Measurements from ENCODE around the gene GOLGA6A.
"Not testable (repeated sequence)": the region's sequence is repeated elsewhere in the genome, so short reads cannot be mapped to it uniquely, and the experiment has no call there.

GOLGA6A gene

DNA sequence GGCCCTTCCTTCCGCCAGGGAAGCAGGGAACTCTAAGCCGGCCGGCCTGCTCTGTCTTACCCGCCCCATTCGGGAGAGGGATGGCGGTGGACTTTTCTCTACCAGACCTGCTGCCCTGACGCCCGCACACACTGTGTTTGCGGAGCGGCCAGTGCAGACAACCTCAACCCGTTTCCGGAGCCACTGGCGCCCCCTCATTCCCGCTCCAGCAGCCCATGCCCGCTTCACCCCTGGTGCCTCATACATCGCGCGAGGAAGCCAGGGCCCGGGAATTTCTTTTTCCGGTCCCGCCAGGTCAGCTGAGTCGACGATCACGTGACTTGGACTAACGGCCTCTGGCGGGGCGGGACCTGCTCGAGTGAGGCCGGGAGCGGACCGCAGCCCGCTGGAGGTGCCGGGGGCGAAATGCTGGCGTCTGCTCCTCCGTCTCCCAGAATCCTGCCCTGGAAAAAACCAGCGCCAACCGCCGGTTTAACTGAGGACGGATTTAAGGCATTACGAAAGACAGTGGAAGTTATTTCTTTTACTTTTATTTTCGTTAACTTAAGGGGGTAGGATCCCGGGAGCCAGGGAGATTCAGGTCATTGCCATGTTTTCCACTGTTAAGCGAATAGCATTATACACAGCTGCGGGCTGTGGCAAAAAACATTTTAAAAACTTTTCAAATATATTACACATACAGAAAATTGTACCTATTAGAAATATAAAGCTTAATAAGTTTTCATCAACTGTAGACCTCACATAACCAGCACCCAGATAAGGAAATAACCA lies 17.8 kb upstream of the GOLGA6A start:
- not testable (repeated sequence) for DNase-seq

GRCh38 chr15:74096753-74097474 lies 14.6 kb upstream of the GOLGA6A start:
- DNase-seq: not testable (repeated sequence)

GRCh38 chr15:74095610-74096009 lies 13.3 kb upstream of the GOLGA6A start:
- not testable (repeated sequence) for DNase-seq

GRCh38 chr15:74094567-74094966 lies 12.2 kb upstream of the GOLGA6A start:
- DNase-seq: not testable (repeated sequence)

DNA sequence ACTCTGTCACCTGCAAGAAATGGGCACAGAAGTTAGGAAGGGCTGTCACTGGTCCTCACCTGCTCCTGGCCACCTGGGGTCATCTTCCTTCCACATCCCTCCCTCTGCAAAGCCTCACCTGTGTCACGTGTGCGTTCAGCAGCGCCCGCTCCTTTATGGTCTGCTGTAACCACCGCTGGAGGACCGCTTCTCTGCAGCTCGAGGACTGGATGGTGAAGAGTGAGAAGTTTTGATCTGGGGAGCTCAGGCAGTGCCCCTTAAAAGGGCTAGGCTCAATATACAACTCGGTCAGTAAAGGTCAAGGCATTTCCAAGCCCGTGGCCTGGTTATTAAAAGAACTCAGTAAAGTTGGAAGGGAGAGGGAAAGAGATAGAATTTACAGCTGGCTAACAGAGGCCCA lies 6.6 kb downstream of the GOLGA6A start:
- not testable (repeated sequence) for DNase-seq

- DNase-seq: not testable (repeated sequence)
Measured at GRCh38 chr15:74072614-74073337, 9.6 kb downstream of the GOLGA6A start.

DNA sequence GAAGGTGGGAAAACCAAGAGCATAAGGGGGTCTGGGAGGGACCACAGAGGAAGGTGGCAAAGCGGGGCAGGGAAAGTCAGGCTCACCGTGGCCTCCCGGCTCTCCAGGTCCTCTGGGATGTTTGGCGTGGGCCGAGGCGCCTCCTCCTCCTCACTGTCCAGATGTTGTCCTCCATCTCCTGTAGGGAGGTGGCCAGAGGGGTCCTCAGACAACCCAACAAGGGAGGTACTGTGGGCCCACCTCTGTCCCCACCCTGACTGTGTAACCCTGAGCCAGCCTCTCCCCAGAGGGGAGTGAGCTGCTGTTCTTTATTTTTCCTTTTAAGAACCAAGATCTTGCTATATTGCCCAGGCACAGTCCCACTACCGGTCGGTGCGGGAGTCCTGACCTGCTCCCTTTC lies 10.2 kb downstream of the GOLGA6A start:
- not testable (repeated sequence) for DNase-seq

GRCh38 chr15:74071645-74072044 lies 10.7 kb downstream of the GOLGA6A start:
- DNase-seq: not testable (repeated sequence)

DNA sequence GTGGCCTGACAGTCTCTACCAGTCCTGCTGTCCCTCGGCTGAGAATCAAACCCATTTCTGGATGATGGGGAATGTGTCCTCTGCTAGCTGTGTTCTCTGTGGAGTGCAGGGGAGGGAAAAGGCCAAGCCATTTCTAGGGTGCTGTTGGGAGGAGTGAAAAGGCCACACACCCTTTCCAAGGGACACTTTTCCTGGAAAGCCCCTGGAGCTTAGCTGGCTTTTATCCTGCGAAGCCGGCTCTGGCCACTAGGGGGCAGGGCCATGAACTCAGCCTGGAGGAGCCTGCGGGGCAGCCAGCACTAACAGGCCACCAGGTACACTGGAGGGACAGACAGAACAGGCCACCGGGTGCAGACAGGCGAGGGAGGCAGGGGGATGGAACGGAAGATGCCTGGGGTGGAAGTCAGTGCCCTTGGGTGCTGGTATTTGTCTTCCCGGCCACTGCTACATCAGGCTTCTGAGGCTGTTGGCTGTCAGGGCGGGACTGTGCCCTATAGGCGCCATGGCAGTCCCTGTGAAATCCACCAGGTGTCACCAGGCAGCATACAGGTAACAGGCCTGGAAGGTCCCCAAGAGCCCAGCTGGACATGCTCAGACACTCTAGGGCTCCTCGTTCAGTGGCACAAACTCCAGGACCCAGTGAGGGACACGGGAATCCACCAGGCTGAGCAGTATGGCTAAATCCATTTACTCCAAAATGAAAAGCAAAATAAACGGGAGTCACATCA lies 16.5 kb downstream of the GOLGA6A start:
- DNase-seq: not testable (repeated sequence)

DNA sequence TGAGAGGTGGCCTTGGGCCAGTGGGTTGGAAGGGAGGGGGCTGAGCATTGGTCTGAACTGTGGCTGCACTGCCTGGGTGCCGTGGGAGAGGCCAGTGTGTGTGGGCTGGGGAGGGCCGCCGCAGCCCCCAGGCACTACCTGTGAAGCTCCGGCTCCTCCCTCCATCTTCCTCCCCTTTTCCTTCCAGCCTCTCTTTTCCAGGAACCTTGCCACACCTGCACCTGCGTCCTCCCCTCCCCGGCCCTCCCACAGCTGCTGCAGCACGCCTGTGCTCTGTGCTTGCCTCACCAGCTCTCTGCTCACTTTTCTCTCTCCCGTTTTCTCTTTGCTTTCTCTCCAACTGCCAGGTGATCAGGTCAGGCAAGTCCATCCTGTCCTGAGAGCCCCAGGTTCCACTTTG lies 17.5 kb downstream of the GOLGA6A start:
- DNase-seq: not testable (repeated sequence)

GRCh38 chr15:74064183-74064582 lies 18.2 kb downstream of the GOLGA6A start:
- not testable (repeated sequence) for DNase-seq

GRCh38 chr15:74063425-74064146 lies 18.8 kb downstream of the GOLGA6A start:
- not testable (repeated sequence) for DNase-seq

- no peak for DNase-seq
Measured at GRCh38 chr15:74062671-74063070, 19.7 kb downstream of the GOLGA6A start.

DNA sequence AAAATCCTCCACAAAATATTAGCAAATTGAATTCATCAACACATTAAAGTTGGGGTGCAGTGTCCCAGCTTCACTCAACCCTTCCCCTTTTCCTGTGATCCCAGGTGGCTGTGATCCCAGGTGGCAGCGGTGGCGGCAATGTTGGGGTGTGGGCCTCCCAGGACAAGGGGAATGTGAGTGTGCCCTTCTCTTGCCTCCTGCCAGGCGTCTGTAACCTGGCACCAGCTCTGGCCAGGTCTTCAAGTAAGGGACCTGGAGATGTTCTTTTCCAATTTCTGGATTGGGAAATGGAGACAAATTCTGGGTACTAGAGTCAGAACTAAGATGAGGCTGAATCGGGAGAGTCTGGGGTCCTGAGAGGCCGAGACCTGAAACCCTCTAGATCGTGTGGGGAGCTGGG lies 20.1 kb downstream of the GOLGA6A start:
- DNase-seq: no peak

DNA sequence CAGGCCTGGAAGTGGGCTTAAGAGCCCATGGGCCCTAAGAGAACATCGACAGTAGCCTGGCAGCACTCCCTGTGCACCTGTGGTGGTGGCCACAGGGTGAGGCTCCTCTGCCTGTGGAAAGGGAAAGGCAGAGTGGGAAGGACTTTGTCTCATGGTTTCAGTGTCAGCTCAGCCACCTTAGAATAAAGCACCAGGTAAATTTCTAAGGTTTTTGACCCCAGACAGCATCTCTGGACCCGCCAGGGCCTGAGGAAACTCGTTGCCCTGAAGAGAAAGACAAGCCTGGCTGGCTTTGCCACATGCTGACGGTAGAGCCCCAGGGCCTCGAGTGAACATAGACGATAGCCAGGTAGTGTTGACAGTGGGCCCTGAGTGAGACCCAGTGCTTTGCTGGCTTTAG lies 22.1 kb downstream of the GOLGA6A start:
- DNase-seq: no peak

GRCh38 chr15:74059050-74059833 lies 23.1 kb downstream of the GOLGA6A start:
- DNase-seq: not testable (repeated sequence)

GRCh38 chr15:74056330-74056729 lies 26.0 kb downstream of the GOLGA6A start:
- not testable (repeated sequence) for DNase-seq

DNA sequence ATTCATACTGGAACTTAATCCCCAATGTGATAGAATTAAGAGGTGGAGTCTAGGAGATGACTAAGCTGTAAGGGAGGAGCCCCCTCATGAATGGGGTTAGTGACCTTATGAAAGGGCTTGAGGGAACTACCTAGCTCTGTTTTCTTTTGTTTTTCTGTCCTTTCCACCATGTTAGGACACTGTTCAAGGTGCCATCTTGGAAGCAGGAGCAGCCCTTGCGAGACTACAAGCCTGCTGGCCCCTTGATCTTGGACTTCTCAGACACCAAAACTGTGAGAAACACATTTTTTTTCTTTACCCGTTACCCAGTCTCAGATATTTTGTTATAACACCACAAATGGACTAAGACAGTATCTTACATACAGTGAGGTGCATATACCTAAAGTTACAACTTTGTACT lies 26.5 kb downstream of the GOLGA6A start:
- DNase-seq: no peak

- DNase-seq: peak; percentile 14 to 43 (median 33)
Measured at GRCh38 chr15:74053941-74054529, 28.3 kb downstream of the GOLGA6A start.

DNA sequence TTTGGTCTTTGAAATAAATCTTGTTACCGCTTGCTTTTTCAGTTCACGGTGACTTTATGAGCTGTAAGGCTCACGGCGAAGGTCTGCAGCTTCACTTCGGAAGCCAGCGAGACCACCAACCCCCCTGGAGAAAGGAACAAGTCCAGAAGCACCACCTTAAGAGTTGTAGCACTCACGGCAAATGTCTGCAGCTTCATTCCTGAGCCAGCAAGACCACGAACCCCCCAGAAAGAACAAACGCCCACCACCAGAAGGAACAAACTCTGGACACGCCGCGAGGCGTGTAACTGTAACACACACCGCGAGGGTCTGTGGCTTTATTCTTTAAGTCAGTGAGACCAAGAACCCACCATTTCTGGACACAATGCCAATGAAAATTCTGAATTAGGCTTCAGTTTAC lies 28.8 kb downstream of the GOLGA6A start:
- DNase-seq: no peak
